Neural cell (in vitro differentiated cells): ENCODE results near the gene FUBP3. TPM values are rescaled to one million over a fixed set of nuclear protein-coding genes. Genes with fewer than 3 reads are reported as not detected.

Source experiments
- H2AFZ ChIP-seq: fragments of 200-600, 300-800 bp; sonication (generic), shearing (Covaris generic); 2 replicates; pipeline ENCODE4 v1.6.0; 2014; ENCODE audit warnings: low read depth, mild to moderate bottlenecking, antibody characterized with exemption, low read length, moderate library complexity
- H3F3A ChIP-seq: fragments of 200-600 bp; shearing (Covaris generic); 2 replicates; pipeline ENCODE4 v1.6.1; 2016; ENCODE audit warnings: mild to moderate bottlenecking, moderate library complexity, mixed read lengths, antibody characterized with exemption, low read length; ENCODE audit not compliant: insufficient read depth, poor library complexity, severe bottlenecking
- H3K27ac ChIP-seq: fragments of 200-600, 300-800 bp; sonication (generic), shearing (Covaris generic); 2 replicates; pipeline ENCODE4 v1.5.1; 2014; ENCODE audit warnings: mild to moderate bottlenecking, low read length, moderate library complexity
- H3K27me3 ChIP-seq: fragments of 300-800, 200-600 bp; sonication (generic), shearing (Covaris generic); 2 replicates; pipeline ENCODE4 v1.6.0; 2014; ENCODE audit warnings: mild to moderate bottlenecking, low read depth, low read length, moderate library complexity; ENCODE audit not compliant: insufficient read depth
- H3K36me3 ChIP-seq: fragments of 300-800, 200-600 bp; sonication (generic), shearing (Covaris generic); 2 replicates; pipeline ENCODE4 v1.5.1; 2014; ENCODE audit warnings: mild to moderate bottlenecking, antibody characterized with exemption, low read length, moderate library complexity; ENCODE audit not compliant: insufficient read depth
- H3K4me2 ChIP-seq: fragments of 300-800, 200-600 bp; sonication (generic), shearing (Covaris generic); 2 replicates; pipeline ENCODE4 v1.6.0; 2014; ENCODE audit warnings: mild to moderate bottlenecking, low read length
- H3K4me3 ChIP-seq: fragments of 300-800, 200-600 bp; sonication (generic), shearing (Covaris generic); 2 replicates; pipeline ENCODE4 v1.5.1; 2014; ENCODE audit warnings: mild to moderate bottlenecking, low read length, moderate library complexity
- H3K79me2 ChIP-seq: fragments of 200-600 bp; shearing (Covaris generic); replicated peaks from 2 replicates; pipeline ENCODE4 v1.6.0; 2014; ENCODE audit warnings: mild to moderate bottlenecking, low read length, moderate library complexity; ENCODE audit not compliant: insufficient read depth
- H3K9ac ChIP-seq: fragments of 300-800, 200-600 bp; sonication (generic), shearing (Covaris generic); 2 replicates; pipeline ENCODE4 v1.6.1; 2016; ENCODE audit warnings: mild to moderate bottlenecking, low read length, mixed read lengths
- H3K9me2 ChIP-seq: fragments of 200-600 bp; shearing (Covaris generic); 2 replicates; pipeline ENCODE4 v1.6.1; 2016; ENCODE audit warnings: mild to moderate bottlenecking, low read length, mixed read lengths; ENCODE audit not compliant: insufficient read depth
- H3K9me3 ChIP-seq: fragments of 200-600, 300-800 bp; sonication (generic), shearing (Covaris generic); 2 replicates; pipeline ENCODE4 v1.6.1; 2016; ENCODE audit warnings: mild to moderate bottlenecking, mixed run types, low read length, moderate library complexity, mixed read lengths
- H4K20me1 ChIP-seq: fragments of 200-600 bp; shearing (Covaris generic); 2 replicates; pipeline ENCODE4 v1.6.1; 2016; ENCODE audit warnings: mild to moderate bottlenecking, mixed run types; ENCODE audit not compliant: insufficient read depth
- EP300 ChIP-seq: fragments of 450-650 bp; conservative IDR thresholded peaks from 2 replicates; pipeline ENCODE4 v1.6.1; 2014; ENCODE audit warnings: antibody characterized with exemption, mild to moderate bottlenecking, moderate library complexity; ENCODE audit not compliant: poor library complexity, severe bottlenecking
- EZH2 ChIP-seq: fragments of 200-600, 300-800 bp; shearing (Covaris generic), sonication (generic); IDR thresholded peaks from 2 replicates; pipeline ENCODE4 v1.6.1; 2014; ENCODE audit warnings: antibody characterized with exemption, low read length, borderline replicate concordance, mild to moderate bottlenecking; ENCODE audit not compliant: insufficient read depth, poor library complexity, severe bottlenecking
- MXI1 ChIP-seq: fragments of 450-650 bp; conservative IDR thresholded peaks from 2 replicates; pipeline ENCODE4 v1.6.1; 2014; ENCODE audit warnings: antibody characterized with exemption, mild to moderate bottlenecking; ENCODE audit not compliant: poor library complexity, severe bottlenecking
- POLR2AphosphoS5 ChIP-seq: IDR thresholded peaks from 2 replicates; pipeline ENCODE4 v1.6.1; 2012
- RAD21 ChIP-seq: fragments of 450-650 bp; conservative IDR thresholded peaks from 2 replicates; pipeline ENCODE4 v1.6.1; 2014; ENCODE audit warnings: antibody characterized with exemption, mild to moderate bottlenecking, moderate library complexity
- SMC3 ChIP-seq: fragments of 450-650 bp; conservative IDR thresholded peaks from 2 replicates; pipeline ENCODE4 v1.6.1; 2014; ENCODE audit warnings: antibody characterized with exemption, mild to moderate bottlenecking, moderate library complexity; ENCODE audit not compliant: poor library complexity
- TAF1 ChIP-seq: IDR thresholded peaks from 2 replicates; pipeline ENCODE4 v1.6.1; 2012; ENCODE audit warnings: low read depth
- polyA plus RNA-seq: library from polyadenylated mRNA; depleted of rRNA; stranded (reverse); fragments of >200 nt; gene quantifications from 2 replicates; pipeline ENCODE4 v1.2.3, GENCODE V29; 2014
- TF ChIP-seq, protein P1 (sequence below): fragments of 450-650 bp; IDR thresholded peaks from 2 replicates; pipeline ENCODE4 v1.5.1; 2014; ENCODE audit warnings: antibody characterized with exemption, mild to moderate bottlenecking, moderate library complexity; ENCODE audit not compliant: poor library complexity, severe bottlenecking
- TF ChIP-seq, protein P2 (sequence below): IDR thresholded peaks from 2 replicates; pipeline ENCODE4 v1.6.1; 2012; ENCODE audit warnings: borderline replicate concordance

FUBP3 gene
- polyA plus RNA-seq, 1 donor from 2014 or later, result 70.5 TPM

DNA sequence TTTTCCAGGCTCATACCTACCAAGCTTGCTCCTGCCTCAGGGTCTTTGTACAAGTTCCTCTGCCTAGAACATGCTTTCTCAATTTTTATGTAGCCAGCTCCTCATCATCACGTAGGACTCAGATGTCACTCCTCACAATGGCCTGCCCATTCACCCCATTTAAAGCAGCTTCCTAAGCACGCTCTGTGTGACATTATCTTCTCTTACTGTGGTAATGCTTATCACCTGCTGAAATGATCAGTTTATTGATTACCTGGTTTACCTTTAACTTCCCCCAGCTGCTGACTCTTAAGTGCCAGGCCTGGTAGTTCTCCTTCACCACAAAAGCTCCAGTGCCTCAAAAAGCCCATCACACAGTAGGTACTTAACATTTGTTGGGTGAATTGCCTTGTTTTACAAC is 13.6 kb downstream of the FUBP3 start:
- H3K79me2 ChIP-seq, result peaks cover 11% of the 10 kb centered on the region
- H3K27me3 ChIP-seq, result no peaks in the 10 kb centered on the region
- H2AFZ ChIP-seq, result no peak overlapping the region
- no peaks in the 10 kb centered on the region for H3K9me2 ChIP-seq
- H3K4me3 ChIP-seq, result no peak overlapping the region
- H3K9me3 ChIP-seq, result no peaks in the 10 kb centered on the region
- no peak overlapping the region for H3K4me2 ChIP-seq
- H3F3A ChIP-seq, result no peaks in the 10 kb centered on the region
- no peak overlapping the region for H3K27ac ChIP-seq
- no peaks in the 10 kb centered on the region for H3K36me3 ChIP-seq
- no peak overlapping the region for H3K9ac ChIP-seq
- no peaks in the 10 kb centered on the region for H4K20me1 ChIP-seq
- TF ChIP-seq EP300, result no peak
- no peak for TF ChIP-seq SMC3
- TF ChIP-seq RAD21, result no peak
- no peak for TF ChIP-seq EZH2
- no peak for TF ChIP-seq POLR2AphosphoS5
- TF ChIP-seq, protein P1, sequence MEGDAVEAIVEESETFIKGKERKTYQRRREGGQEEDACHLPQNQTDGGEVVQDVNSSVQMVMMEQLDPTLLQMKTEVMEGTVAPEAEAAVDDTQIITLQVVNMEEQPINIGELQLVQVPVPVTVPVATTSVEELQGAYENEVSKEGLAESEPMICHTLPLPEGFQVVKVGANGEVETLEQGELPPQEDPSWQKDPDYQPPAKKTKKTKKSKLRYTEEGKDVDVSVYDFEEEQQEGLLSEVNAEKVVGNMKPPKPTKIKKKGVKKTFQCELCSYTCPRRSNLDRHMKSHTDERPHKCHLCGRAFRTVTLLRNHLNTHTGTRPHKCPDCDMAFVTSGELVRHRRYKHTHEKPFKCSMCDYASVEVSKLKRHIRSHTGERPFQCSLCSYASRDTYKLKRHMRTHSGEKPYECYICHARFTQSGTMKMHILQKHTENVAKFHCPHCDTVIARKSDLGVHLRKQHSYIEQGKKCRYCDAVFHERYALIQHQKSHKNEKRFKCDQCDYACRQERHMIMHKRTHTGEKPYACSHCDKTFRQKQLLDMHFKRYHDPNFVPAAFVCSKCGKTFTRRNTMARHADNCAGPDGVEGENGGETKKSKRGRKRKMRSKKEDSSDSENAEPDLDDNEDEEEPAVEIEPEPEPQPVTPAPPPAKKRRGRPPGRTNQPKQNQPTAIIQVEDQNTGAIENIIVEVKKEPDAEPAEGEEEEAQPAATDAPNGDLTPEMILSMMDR, result no peak
- TF ChIP-seq, protein P2, sequence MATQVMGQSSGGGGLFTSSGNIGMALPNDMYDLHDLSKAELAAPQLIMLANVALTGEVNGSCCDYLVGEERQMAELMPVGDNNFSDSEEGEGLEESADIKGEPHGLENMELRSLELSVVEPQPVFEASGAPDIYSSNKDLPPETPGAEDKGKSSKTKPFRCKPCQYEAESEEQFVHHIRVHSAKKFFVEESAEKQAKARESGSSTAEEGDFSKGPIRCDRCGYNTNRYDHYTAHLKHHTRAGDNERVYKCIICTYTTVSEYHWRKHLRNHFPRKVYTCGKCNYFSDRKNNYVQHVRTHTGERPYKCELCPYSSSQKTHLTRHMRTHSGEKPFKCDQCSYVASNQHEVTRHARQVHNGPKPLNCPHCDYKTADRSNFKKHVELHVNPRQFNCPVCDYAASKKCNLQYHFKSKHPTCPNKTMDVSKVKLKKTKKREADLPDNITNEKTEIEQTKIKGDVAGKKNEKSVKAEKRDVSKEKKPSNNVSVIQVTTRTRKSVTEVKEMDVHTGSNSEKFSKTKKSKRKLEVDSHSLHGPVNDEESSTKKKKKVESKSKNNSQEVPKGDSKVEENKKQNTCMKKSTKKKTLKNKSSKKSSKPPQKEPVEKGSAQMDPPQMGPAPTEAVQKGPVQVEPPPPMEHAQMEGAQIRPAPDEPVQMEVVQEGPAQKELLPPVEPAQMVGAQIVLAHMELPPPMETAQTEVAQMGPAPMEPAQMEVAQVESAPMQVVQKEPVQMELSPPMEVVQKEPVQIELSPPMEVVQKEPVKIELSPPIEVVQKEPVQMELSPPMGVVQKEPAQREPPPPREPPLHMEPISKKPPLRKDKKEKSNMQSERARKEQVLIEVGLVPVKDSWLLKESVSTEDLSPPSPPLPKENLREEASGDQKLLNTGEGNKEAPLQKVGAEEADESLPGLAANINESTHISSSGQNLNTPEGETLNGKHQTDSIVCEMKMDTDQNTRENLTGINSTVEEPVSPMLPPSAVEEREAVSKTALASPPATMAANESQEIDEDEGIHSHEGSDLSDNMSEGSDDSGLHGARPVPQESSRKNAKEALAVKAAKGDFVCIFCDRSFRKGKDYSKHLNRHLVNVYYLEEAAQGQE, result no peak
- TF ChIP-seq TAF1, result no peak
- TF ChIP-seq MXI1, result no peak

DNA sequence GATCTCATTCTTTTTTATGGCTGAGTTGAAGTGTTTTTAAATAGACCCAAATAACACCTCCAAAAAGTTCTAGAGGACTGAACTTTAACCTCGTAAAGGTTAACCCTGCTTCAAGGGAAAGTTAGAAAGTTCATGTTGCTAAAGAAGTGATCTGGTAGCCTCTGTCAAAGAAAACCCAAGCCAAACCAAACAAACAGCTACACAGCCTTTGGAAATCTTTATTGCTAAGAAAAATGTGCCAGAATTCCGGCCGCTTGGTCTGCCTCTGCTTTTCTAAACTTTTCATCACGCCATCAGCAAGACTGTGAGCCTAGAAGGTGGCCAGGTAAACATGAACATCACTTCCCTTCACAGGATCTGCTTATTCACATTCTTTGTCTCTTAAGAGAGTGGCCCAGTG is 17.9 kb downstream of the FUBP3 start:
- Histone ChIP-seq H2AFZ (no peak overlapping the region), H4K20me1 (no peaks in the 10 kb centered on the region)

More for the DNA sequence above, 17.9 kb downstream of the FUBP3 start:
- Histone ChIP-seq H3K9me3 (no peaks in the 10 kb centered on the region), H3K79me2 (no peaks in the 10 kb centered on the region), H3K36me3 (no peaks in the 10 kb centered on the region), H3K27me3 (no peaks in the 10 kb centered on the region), H3K27ac (no peak overlapping the region), H3K9ac (no peak overlapping the region), H3K9me2 (no peaks in the 10 kb centered on the region), H3K4me2 (no peak overlapping the region), H3F3A (no peaks in the 10 kb centered on the region), H3K4me3 (no peak overlapping the region)
- TF ChIP-seq, protein P2, result no peak
- TF ChIP-seq SMC3 (no peak), EP300 (no peak), MXI1 (no peak), RAD21 (no peak), EZH2 (no peak), TAF1 (no peak), POLR2AphosphoS5 (no peak)
- TF ChIP-seq, protein P1, result no peak
